EL (cell line): ENCODE measurements around the gene EEF1AKMT3.
A peak's percentile ranks its signal among the peaks of the same experiment; 100 is the strongest.

Experiments used
- DNase-seq: peaks from one replicate; pipeline ENCODE4 v3.0.0-alpha.2; 2016

Gene EEF1AKMT3

DNA sequence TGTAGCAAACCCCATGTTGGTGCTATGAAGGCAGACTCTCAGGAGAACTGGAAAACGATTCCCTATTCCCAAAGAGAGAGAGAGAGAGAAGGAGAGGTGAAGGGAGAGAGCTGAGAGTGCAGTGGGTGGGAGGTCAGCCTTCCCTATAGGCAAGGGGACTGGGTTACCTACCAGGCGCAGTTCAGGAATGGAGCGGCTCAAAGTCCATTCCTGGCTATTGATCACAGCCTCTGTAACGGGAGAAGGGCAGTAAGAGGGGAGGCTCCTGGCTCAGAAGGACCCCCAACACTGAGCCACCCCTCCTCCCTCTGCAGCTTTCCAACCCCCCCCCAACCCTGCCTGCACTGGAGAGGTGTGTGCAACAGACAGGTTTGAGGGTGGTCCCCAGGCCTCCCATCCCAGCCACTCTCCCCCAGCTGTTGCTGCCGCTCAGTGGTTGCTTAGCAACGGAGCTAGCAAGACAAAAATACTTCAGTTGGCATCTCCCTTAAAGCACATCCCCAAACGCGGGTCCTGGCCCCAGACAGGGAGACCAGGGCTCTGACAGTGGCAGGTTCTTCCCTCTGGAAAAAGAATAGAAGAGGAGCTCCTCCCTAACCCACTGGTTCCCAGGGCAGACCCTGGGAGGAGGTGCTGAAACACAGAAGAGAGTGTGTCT, 37.1 kb upstream of the EEF1AKMT3 start:
- no peak for DNase-seq

DNA sequence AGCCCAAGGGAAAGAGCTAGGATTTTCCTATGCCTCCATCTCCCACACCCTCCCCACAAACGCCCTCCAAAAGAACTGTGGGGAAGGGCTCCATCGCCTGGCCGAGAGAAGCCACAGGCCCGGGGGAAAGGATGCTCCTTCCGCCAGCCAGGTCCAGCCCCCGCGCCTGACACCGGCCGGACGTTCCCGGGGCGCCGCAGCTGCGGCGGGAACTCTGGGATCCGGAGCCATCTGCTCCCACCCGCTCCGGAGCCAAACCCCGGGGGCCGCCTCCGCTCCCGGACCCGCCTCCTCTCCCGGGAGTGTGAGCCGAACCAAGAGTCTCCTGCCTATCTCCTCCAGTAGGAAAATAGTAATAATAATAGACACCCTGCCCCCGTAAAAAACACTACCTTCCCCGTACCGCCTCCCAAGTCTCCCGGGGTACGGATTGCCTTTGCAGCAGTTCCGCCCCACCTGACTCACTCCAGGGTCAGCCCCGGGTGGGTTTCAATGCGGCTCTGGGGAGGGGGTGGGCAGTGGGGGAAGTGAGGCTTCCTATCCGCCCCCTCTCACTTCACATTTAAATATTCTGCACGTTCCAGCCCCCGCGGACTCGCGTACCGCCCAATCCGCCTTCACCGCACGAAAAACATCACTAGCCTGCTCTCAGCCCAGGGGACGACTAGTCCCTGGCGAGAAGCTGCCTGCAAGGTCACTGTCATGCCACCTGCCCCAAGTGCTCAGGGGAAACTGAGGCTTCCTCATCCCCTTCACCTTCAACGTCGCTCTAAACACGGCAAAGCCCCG, 36.3 kb upstream of the EEF1AKMT3 start:
- DNase-seq, result peak; percentile 65

DNA sequence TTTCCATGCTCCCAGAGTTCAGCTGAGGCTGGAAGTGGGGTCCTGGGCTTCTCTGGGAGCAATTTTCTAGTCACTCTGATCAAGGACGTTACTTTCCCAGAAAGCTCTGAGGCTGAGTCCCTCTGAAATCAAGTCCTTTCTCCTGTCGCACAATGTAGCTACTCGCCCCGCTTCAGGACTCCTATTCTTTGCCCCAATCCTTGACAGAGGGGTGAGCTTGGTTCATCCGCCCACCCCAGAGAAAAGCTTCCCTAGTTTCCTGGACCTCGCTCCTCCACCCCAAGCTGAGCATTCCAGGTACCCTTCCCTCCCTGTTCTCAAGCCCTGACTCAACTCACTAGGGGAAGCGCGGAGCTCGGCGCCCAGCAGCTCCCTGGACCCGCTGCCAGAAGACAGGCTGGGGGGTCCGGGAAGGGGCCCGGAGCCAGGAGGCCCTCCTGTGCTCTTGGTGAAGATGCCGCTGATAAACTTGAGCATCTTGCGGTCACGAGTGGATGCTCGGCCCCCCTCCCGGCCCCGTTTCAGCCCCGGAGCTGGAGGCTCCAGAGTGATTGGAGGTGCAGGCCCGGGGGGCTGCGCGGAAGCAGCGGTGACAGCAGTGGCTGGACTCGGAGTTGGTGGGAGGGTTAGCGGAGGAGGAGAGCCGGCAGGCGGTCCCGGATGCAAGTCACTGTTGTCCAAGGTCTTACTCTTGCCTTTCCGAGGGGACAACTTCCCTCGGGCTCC, 35.5 kb upstream of the EEF1AKMT3 start:
- no peak for DNase-seq

DNA sequence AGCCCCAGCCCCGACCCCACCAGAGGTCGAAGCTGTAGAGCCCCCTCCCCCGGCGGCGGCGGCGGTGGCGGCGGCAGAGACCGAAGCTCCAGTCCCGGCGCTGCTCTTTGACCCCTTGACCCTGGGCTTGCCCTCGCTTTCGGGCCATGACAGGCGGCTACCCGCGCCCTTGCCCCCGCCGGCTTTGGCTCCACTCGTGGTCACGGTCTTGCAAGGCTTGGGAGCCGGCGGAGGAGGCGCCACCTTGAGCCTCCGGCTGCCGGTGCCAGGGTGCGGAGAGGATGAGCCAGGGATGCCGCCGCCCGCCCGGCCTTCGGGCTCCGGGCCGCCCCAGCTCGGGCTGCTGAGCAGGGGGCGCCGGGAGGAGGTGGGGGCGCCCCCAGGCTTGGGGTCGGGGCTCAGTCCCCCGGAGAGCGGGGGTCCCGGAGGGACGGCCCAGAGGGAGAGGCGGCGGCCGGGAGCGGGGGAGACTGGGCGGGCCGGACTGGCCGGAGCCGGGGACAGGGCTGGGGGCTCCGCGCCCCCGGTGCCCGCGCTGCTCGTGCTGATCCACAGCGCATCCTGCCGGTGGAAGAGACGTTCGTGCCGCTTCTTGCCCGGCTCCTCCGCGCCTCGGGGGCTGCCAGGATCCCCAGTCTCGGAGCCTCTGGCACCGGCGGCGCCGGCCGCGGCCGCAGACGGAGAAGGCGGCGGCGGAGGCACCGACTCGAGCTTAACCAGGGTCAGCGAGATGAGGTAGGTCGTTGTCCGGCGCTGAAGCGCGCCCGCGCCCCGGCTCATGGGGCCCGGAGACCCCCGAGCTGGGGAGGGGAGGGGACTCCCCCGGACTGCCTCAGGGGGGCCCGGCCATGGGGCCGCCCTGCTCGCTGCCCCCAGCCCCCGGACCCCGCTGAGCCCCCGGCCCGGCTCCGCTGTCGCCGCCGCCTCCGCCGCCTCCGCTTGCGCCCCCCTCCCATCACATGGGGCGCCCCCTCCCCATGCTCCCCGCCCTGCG, 34.6 kb upstream of the EEF1AKMT3 start:
- DNase-seq, result peak; percentile 31

DNA sequence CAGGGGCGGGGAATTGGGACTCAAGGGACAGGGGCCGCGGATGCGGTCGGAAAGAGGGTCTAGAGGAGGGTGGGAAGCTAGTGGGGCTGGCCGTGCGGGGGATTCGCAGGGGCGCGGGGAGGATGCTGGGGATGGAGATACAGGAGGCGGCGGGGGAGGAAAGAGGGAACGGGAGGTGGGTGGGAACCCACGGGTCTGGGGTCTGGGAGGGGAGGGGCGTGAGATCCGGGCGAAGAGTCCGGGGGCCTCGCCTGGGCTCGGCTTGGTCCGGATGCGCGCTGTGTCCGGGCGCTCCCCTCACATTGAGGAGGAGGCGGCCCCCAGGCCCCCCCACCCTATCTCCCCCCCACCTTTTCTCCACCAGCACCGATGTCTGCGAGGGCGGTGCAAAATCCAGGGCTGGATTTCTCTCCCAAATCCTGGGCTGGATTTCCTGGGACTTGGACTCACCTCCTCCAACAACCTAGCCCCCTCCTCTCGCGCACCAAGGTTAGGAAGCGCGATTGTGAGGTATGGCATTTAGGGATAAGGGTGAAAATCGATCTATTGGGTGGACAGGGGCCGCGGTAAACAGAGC, 33.7 kb upstream of the EEF1AKMT3 start, which contains the start of gene AGAP2:
Gene AGAP2, minus strand, starts transcription at position 82 of the 577 bp plus-strand sequence. CDS start 496 bp downstream, outside the sequence.
- no peak for DNase-seq

DNA sequence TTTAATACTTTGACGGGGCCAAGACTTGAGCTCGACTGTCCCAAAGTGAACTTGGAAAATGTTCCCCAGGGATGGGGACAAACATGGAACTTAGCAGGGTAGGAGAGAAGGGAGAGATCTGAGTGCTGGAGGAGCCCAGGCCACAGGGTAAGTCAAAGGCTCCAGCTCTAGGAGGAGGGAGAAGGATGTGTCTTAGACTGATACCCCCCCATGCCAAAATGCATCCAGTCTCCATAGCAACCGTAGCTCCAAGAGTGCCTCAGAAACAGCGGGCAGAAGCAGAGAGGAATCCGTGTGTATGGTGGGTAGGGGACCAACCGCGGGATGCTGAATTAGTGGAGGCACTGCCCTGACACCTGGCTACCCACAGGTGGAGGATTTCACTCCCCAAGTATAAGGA, 33.0 kb upstream of the EEF1AKMT3 start:
- DNase-seq, result no peak

DNA sequence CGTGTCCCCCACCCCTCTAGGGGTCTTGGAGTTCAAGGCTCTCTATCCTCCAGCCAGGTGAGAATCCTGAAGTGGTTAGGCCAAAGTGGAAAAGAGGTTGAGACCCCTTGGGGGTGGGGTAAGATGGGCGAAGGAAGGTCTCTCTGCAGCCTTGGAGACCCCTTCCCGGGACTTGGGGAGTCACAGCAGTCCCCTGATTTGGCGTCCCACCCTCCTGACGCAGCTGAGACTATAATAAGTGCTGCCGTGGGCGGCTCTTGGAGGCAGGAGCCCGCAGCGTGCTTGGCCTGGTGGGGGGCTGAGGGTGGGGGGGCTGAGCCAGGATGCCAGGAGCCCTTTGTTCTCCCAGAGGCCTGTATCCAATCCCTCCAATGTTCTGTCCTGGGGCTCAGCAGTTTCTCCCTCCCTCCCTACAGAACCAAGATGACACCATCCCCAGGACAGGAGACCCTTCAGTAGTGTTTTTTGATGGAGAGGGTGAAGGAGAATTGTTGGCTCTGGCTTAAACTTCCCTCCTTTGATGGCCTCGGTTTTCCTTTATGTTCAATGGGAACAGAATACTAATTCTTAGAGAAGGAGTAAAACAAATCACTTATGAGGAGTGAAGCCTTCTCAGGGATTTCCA, 32.4 kb upstream of the EEF1AKMT3 start:
- DNase-seq, result no peak

DNA sequence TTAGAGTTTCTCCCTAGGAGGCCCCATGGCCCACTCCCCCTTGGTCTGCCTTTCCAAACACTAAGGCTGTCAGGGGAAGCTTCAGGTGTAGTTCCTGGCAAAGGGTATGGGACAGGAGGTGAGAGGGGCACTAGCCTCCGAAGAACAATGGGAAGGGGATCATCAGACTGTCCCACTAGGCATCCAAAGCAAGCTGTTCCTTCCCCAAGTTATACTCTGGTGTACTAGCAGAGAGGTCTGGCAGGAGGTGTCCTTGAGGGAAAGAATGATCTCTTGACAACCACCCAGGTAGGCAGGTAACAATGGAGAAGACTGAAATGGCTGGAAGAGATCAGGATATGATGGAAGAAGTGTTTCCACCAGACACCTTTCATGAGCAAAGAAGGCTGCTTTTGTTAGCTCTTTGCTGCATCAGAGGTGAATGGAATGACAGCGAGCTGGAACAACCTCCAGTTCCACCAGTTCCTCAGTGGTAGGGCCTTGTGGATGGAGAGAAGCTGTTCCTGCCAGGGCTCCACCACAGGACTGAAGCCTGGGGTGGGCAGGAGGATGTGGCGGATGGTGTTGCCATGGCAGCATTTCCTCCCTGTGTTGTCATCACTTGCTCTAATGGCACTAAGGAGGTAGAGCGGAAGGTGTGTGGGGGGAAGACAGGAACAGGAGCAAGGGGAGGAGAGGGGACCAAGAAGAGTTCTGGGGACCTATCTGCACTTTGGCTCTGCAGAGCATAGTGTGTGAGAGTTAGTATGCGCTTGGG, 31.6 kb upstream of the EEF1AKMT3 start:
- no peak for DNase-seq

DNA sequence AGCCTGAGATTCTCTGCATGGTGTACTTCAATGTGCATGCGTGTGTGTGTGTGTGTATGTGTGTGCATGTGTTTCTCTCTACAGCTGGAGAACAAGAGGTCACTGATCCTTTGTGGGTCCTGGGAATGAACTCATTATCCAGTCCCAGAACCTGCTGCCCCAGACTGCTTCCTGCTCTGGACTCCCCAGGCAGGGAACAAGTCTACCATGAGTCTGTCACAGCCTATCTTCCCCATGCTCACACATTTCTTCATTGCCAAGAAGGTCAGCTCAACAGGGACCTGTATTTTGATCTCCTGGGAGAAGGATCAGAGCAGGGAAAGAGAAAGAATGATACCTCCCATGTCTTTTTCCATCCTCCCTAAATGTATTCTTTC, 31.0 kb upstream of the EEF1AKMT3 start:
- no peak for DNase-seq

DNA sequence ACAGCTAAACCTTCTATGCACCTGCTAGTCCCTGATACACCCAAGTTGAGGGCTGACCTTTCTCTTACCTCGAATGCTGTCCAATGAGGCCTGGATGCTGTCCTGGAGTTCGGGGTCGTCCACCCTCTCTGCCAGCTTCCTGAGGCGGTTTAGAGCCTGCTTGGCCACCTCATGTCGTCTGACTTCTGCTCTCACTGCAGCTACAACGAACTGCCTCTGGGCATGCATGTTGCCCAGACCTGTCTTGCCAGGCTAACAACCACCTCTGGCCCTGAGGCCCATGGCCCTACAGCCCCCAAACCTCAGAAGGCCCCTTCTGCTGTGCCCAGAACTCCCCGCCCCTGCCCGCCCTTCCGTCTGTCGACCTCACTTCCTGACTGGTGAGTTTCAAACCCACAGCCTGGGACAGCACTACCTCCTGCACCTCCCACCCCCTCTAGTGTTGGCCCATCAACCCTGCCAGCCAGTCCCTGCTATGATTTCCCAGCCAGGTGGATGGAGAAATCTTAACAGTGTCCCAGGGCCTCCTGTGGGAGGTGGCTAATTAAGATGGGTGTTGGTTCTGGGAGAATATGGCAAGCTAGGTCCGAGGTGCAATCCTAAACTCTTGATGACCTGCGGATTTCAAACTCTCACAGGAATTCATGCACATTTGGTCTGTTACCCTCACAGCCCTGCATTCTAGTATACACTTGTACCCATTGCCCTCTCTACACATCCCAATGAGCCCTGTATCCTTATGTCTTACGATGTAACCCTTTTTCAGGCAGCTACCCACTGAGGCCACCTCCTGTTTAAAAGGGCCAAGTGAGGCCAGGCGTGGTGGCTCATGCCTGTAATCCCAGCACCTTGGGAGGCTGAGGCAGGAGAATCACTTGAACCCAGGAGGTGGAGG, 30.3 kb upstream of the EEF1AKMT3 start:
- DNase-seq, result no peak

DNA sequence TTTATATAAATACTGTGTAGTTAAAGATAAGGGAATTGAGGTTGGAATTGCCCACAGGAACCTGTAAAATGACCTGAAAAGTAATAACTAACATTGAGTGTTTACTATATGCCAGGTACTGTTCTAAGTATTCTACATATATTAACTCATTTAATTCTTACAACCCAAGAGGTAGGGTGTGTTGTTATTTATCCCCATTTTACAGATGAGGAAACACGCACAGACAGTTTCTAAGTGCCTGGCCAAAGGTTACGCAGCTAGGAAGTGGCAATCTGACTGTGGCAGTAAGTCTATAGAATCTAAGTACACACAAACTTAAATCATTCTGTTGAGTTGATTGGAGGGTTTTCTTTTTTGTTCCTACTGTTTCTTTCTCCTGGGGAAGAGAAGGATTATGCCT, 28.6 kb upstream of the EEF1AKMT3 start:
- DNase-seq, result no peak

DNA sequence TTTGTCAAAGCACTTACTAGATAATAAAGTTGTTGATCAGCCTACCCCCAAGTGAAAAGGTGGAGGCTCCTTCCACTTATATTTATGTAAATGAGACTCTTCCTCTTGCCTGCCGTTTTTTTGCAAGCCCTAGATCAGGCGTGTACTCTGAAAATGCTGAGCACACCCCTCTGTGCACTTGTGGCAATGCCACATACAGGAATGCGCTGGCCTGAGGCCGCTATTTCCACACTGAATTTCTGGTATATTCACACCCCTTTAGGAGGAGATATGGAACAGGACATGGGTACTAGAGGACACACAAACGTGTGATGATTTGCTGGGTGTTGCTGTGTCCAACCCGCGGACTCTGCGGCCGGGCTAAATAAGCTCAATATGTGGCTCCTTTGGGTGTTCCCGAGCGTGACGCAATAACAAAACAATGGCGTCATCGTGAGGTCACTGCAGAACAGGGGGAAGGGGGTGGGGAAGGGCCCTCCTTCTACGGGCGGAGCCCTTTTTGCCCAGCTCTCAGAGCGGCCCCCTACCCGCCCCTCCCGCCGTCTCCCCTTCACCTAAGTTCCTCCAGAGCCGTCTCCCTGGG, 28.1 kb upstream of the EEF1AKMT3 start:
- DNase-seq, result no peak

DNA sequence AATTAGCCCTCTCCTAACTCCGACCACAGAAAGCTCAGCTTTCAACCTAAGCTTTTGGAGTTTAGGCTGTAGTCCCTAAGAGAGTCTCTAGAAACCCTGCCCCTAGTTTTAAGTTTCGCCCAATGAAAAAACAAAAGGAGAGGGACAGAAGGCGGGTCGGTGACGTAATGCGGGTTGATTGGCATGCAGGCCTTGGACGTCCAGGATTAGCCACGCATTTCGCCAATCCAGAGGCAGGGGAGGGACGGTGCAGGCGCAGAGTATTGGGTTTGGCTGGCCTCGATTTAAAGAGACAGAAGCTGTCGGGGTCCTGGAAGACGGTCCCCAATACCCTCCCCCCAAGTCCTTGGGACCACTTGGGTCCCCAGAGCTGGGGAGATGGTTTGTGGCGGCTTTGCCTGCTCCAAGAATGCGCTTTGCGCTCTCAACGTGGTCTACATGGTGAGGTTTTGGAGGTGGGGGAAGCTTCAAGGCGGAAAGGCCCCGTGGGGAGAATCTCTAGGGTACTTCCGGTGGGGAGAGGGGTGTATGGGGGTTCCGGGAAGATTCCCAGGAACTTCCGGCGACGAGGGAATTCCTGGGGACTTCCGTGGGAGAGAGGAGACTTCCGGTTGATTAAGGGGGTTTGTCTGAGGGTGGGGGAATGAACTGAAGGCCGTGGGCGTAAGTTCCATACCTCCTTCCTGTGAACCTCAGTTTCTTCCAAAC, 27.5 kb upstream of the EEF1AKMT3 start, which contains the start of gene TSPAN31:
Gene TSPAN31, plus strand, starts transcription at position 263 of the 708 bp plus-strand sequence. Its CDS starts 116 bp downstream, at position 379.
- peak; percentile 98 for DNase-seq

DNA sequence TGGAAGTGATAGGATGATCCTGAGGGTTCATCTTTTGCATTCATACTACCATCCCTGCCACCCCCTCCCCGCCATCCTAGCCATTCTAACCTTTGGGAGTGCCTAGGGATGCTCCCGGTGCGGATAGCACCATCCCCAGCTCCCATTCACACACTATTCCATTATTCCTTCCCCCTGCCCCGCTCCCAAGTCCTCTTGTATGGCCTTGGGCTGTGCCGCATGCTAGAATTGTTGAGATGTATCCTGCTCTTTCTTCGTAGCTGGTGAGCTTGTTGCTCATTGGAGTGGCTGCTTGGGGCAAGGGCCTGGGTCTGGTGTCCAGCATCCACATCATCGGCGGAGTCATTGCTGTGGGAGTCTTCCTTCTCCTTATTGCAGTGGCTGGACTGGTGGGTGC, 26.9 kb upstream of the EEF1AKMT3 start:
- DNase-seq, result no peak

DNA sequence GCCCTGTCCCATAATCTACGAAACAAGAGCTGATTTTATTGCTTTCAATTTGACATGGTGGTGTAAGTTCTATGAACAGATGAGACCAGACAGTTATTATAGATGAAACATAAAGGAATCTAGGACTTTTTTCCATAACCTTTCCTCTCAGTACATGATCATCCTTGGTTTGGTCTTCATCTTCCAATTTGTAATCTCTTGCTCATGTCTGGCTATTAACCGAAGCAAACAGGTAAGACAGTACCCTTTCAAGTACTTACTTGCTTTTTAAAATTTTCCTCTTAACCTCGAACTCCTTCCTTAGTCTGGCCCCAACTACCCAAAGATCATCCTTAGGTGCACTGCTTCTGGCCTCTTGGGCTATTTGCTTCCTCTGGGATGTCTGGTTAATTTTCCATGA, 26.4 kb upstream of the EEF1AKMT3 start:
- DNase-seq, result no peak

DNA sequence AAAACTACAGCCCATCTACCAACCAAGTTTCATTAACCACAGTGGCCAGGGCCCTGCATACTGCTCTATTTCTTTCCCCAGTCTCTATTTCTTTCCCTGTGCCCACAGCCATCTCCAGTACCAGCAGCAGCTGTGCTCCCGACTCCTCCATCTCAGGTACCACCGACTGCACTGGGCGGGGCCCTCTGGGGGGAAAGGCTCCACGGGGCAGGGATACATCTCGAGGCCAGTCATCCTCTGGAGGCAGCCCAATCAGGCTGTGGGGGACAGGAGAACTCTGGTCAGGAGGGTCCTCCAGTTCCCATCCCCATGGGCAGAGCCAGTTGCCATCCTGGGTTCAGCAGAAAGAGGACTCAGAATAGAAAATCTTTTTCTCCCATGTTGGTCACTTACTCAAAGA, 23.4 kb upstream of the EEF1AKMT3 start:
- DNase-seq, result no peak

DNA sequence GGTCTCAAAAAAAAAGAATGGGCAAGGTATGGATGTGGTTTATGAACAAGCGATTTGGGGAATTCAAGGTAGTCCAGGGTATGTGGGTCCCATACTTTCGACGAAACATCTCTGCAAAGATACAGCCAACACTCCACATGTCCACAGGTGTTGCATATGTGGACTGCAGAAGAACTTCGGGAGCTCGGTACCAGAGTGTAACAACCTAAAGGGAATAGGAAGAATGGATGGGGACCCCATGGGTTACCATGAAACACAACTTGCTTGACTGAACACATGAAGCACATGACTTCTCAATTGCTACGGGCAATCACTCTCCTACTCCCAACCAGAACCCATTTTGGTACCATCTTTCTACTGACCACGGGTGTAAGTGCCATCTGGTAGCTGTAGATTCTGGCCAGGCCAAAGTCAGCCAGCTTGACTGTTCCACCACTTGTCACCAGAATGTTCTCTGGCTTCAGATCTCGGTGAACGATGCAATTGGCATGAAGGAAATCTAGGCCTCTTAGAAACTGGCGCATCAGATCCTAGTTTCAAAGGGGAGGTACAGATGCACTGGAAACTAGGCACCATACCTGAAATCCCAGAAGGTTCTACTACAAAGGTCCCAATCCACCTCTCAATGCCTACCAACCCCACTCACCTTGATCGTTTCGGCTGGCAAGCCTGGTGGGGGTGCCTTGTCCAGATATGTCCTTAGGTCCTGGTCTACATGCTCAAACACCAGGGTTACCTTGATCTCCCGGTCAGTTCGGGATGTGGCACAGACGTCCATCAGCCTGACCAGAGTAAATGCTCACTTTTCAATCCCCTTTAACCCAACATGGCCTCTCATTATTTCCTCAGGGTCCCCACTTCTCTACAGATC, 21.6 kb upstream of the EEF1AKMT3 start:
- no peak for DNase-seq

DNA sequence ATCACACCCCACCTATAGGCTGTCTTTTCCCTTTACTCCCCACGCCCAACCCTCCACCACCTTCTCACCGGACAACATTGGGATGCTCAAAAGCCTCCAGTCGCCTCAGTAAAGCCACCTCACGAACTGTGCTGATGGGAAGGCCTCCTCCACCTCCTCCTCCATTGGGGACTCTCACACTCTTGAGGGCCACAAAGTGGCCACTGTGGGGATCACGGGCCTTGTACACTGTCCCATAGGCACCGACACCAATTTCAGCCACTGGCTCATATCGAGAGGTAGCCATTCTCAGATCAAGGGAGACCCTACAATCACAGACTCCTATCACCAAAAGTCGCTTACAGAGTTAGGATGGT, 21.0 kb upstream of the EEF1AKMT3 start:
- no peak for DNase-seq
